H9 (cell line): Measurements from ENCODE around the gene EDA. TPM values are rescaled to one million over a fixed set of nuclear protein-coding genes. Genes with fewer than 3 reads are reported as not detected.

Source experiments
- DNase-seq: peaks from one replicate; pipeline ENCODE4 v3.0.0-alpha.2; 2017
- H2AFZ ChIP-seq: one replicate; pipeline ENCODE4 v1.6.1; 2013; ENCODE audit warnings: mild to moderate bottlenecking, low read length, control low read depth, moderate library complexity
- H2AK5ac ChIP-seq: 2 replicates; pipeline ENCODE4 v1.6.1; 2013; ENCODE audit warnings: low read length, control low read depth, mixed read lengths; ENCODE audit not compliant: insufficient read length
- H2BK120ac ChIP-seq: one replicate; pipeline ENCODE4 v1.6.1; 2013; ENCODE audit warnings: low read depth, mild to moderate bottlenecking, low read length, control low read depth, inconsistent platforms; ENCODE audit not compliant: poor library complexity, severe bottlenecking
- H2BK12ac ChIP-seq: 2 replicates; pipeline ENCODE4 v1.6.1; 2013; ENCODE audit warnings: low read length, control low read depth, mixed read lengths, low read depth; ENCODE audit not compliant: insufficient read length
- H2BK15ac ChIP-seq: 2 replicates; pipeline ENCODE4 v1.6.1; 2013; ENCODE audit warnings: low read depth, low read length, control low read depth
- H2BK20ac ChIP-seq: one replicate; pipeline ENCODE4 v1.6.1; 2013; ENCODE audit warnings: low read depth, mild to moderate bottlenecking, low read length, control low read depth, inconsistent platforms; ENCODE audit not compliant: poor library complexity, severe bottlenecking
- H2BK5ac ChIP-seq: 2 replicates; pipeline ENCODE4 v1.6.1; 2013; ENCODE audit warnings: low read length, control low read depth, mixed read lengths; ENCODE audit not compliant: insufficient read length
- H3K14ac ChIP-seq: 2 replicates; pipeline ENCODE4 v1.6.1; 2013; ENCODE audit warnings: low read length, control low read depth; ENCODE audit not compliant: insufficient read depth
- H3K18ac ChIP-seq: 2 replicates; pipeline ENCODE4 v1.6.1; 2013; ENCODE audit warnings: low read depth, mild to moderate bottlenecking, mixed read lengths, low read length, control low read depth; ENCODE audit not compliant: insufficient read length
- H3K23ac ChIP-seq: 2 replicates; pipeline ENCODE4 v1.6.1; 2013; ENCODE audit warnings: low read length, control low read depth, mixed read lengths, low read depth; ENCODE audit not compliant: insufficient read length
- H3K23me2 ChIP-seq: 2 replicates; pipeline ENCODE4 v1.6.1; 2013; ENCODE audit warnings: low read depth, mild to moderate bottlenecking, mixed read lengths, low read length, control low read depth; ENCODE audit not compliant: insufficient read length, poor library complexity, severe bottlenecking
- H3K27ac ChIP-seq: 2 replicates; pipeline ENCODE4 v1.5.1; 2013; ENCODE audit warnings: low read length, control low read depth, mixed read lengths, low read depth; ENCODE audit not compliant: insufficient read length
- H3K27me3 ChIP-seq: 2 replicates; pipeline ENCODE4 v1.6.1; 2013; ENCODE audit warnings: low read length, control low read depth, inconsistent platforms; ENCODE audit not compliant: insufficient read depth
- H3K4ac ChIP-seq: 2 replicates; pipeline ENCODE4 v1.6.1; 2013; ENCODE audit warnings: low read depth, mild to moderate bottlenecking, control low read depth, inconsistent platforms, low read length, moderate library complexity
- H3K4me1 ChIP-seq: 2 replicates; pipeline ENCODE4 v1.6.1; 2013; ENCODE audit warnings: low read length, control low read depth, inconsistent platforms; ENCODE audit not compliant: insufficient read depth
- H3K4me2 ChIP-seq: 2 replicates; pipeline ENCODE4 v1.6.1; 2013; ENCODE audit warnings: low read length, control low read depth, mixed read lengths; ENCODE audit not compliant: insufficient read length, insufficient read depth
- H3K56ac ChIP-seq: 2 replicates; pipeline ENCODE4 v1.6.1; 2013; ENCODE audit warnings: low read depth, mild to moderate bottlenecking, mixed read lengths, low read length, control low read depth; ENCODE audit not compliant: insufficient read length
- H3K79me1 ChIP-seq: 2 replicates; pipeline ENCODE4 v1.6.1; 2013; ENCODE audit warnings: low read depth, mild to moderate bottlenecking, moderate library complexity, low read length, control low read depth, inconsistent platforms; ENCODE audit not compliant: insufficient read depth, poor library complexity, severe bottlenecking
- H3K79me2 ChIP-seq: 2 replicates; pipeline ENCODE4 v1.6.1; 2013; ENCODE audit warnings: low read length, control low read depth, inconsistent platforms; ENCODE audit not compliant: insufficient read depth
- H3K9ac ChIP-seq: 2 replicates; pipeline ENCODE4 v1.6.1; 2013; ENCODE audit warnings: low read length, control low read depth, mixed read lengths; ENCODE audit not compliant: insufficient read length; ENCODE audit errors: extremely low read depth
- H3K9me3 ChIP-seq: one replicate; pipeline ENCODE4 v1.6.1; 2013; ENCODE audit warnings: low read depth, low read length, inconsistent platforms; ENCODE audit not compliant: control insufficient read depth
- H3T11ph ChIP-seq: one replicate; pipeline ENCODE4 v1.6.1; 2013; ENCODE audit warnings: mild to moderate bottlenecking, low read length, control low read depth, inconsistent platforms
- H4K20me1 ChIP-seq: one replicate; pipeline ENCODE4 v1.6.1; 2013; ENCODE audit not compliant: control insufficient read depth, insufficient read length, insufficient read depth
- H4K5ac ChIP-seq: 2 replicates; pipeline ENCODE4 v1.6.1; 2013; ENCODE audit warnings: low read depth, mild to moderate bottlenecking, mixed read lengths, low read length, control low read depth; ENCODE audit not compliant: insufficient read length
- H4K8ac ChIP-seq: replicated peaks from 2 replicates; pipeline ENCODE4 v1.6.1; 2013; ENCODE audit warnings: low read length, control low read depth, mixed read lengths, low read depth; ENCODE audit not compliant: insufficient read length
- H4K91ac ChIP-seq: 2 replicates; pipeline ENCODE4 v1.6.1; 2013; ENCODE audit warnings: low read depth, mild to moderate bottlenecking, moderate library complexity, mixed read lengths, low read length, control low read depth; ENCODE audit not compliant: insufficient read length
- H3K27ac Mint-ChIP-seq, 3 experiments: 2 replicates in 2 of 3; 3 replicates in 1 of 3; pipeline ENCODE4 v1.8.0; 2020 to 2021; ENCODE audit warnings: mixed read lengths in 3 of 3, mild to moderate bottlenecking in 1 of 3, moderate library complexity in 1 of 3
- H3K27me3 Mint-ChIP-seq: 2 replicates; pipeline ENCODE4 v1.8.0; 2021; ENCODE audit warnings: low read depth, mild to moderate bottlenecking, moderate library complexity, mixed read lengths
- H3K36me3 Mint-ChIP-seq, 3 experiments: 2 replicates in 2 of 3; 3 replicates in 1 of 3; pipeline ENCODE4 v1.8.0; 2020 to 2021; ENCODE audit warnings: low read depth in 3 of 3, mixed read lengths in 3 of 3; ENCODE audit not compliant: insufficient read depth in 1 of 3
- H3K4me1 Mint-ChIP-seq, 2 experiments: 2 replicates each; pipeline ENCODE4 v1.8.0; 2020; ENCODE audit warnings: mixed read lengths in 2 of 2
- H3K4me3 Mint-ChIP-seq, 2 experiments: 2 replicates in 1 of 2; 3 replicates in 1 of 2; pipeline ENCODE4 v1.8.0; 2020 to 2021; ENCODE audit warnings: mild to moderate bottlenecking in 2 of 2, mixed read lengths in 2 of 2, moderate library complexity in 1 of 2
- H3K9me3 Mint-ChIP-seq, 2 experiments: 2 replicates in 1 of 2; 3 replicates in 1 of 2; pipeline ENCODE4 v1.8.0; 2020; ENCODE audit warnings: mild to moderate bottlenecking in 2 of 2, mixed read lengths in 2 of 2, moderate library complexity in 1 of 2
- WGBS: extraction: QIAGEN DNeasy Blood & Tissue Kit; methylation state at CpG from one replicate; pipeline ENCODE4 v1.1.7; 2013; ENCODE audit warnings: missing lambda C conversion rate, low lambda C conversion rate, mixed read lengths; ENCODE audit not compliant: insufficient read length; ENCODE audit errors: extremely low coverage; 5-methylcytosine and 5-hydroxymethylcytosine counted together
- total RNA-seq: library from RNA; stranded (reverse); gene quantifications from 2 replicates; pipeline ENCODE4 v1.2.1, GENCODE V29; 2021
- TF ChIP-seq, protein P1 (sequence below): fragments of 200-600 bp; sonication (generic); conservative IDR thresholded peaks from 3 replicates; pipeline ENCODE4 v1.8.0; 2021; ENCODE audit warnings: antibody characterized with exemption, mild to moderate bottlenecking

EDA gene
- total RNA-seq, 1 experiment from 2014 or later, result 7.7 TPM

DNA sequence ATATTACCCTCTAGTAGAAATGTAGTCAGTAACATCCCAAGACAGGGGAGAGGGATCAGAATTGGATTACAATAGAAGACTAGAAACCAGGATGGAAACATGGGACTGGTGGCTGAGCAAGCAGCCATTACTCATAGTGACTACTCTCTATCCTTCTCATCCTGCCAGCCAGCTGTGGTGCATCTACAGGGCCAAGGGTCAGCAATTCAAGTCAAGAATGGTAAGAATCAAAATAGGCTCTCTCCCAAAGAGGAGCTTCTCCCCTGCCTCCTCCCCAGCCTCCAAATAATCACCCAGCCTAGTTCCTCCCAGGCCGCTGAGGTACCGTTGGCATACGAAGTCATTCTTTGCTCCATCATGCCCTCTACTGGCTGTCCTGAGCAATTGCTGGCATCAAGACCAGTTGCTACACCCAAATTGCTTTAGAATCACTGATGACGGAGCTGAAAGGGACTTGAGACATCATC is 414.4 kb downstream of the EDA start:
- H2AK5ac ChIP-seq, result no peak overlapping the region
- H3K9me3 ChIP-seq, result peaks cover 18% of the 10 kb centered on the region
- H3K14ac ChIP-seq, result no peak overlapping the region
- Mint-ChIP-seq H3K27me3 (peaks cover 1% of the 10 kb centered on the region), H3K4me3 (no peak overlapping the region), H3K9me3 (peaks cover 65 to 69% of the 10 kb centered on the region in 2 experiments), H3K36me3 (peaks cover 0 to 17% (median 3%) of the 10 kb centered on the region in 3 experiments; a peak in 3 of 7 replicates), H3K27ac (no peak overlapping the region), H3K4me1 (peaks cover 10 to 16% of the 10 kb centered on the region in 2 experiments)
- no peak overlapping the region for H2BK5ac ChIP-seq
- H2BK12ac ChIP-seq, result no peak overlapping the region
- H3K4ac ChIP-seq, result no peak overlapping the region
- H3K56ac ChIP-seq, result no peak overlapping the region
- H2BK15ac ChIP-seq, result no peak overlapping the region
- WGBS, result no CpG with 5 or more reads among the region's 4 CpGs
- no peaks in the 10 kb centered on the region for H4K20me1 ChIP-seq
- no peak overlapping the region for H3K23ac ChIP-seq
- no peaks in the 10 kb centered on the region for H3K23me2 ChIP-seq
- H3K18ac ChIP-seq, result no peak overlapping the region
- peak; percentile 56 for DNase-seq
- H3K27ac ChIP-seq, result no peak overlapping the region
- no peak overlapping the region for H2BK20ac ChIP-seq
- H3T11ph ChIP-seq, result no peak overlapping the region
- H3K79me1 ChIP-seq, result no peaks in the 10 kb centered on the region
- no peak overlapping the region for H3K9ac ChIP-seq
- H3K79me2 ChIP-seq, result no peaks in the 10 kb centered on the region
- H2AFZ ChIP-seq, result no peak overlapping the region
- H3K27me3 ChIP-seq, result no peaks in the 10 kb centered on the region
- H4K5ac ChIP-seq, result no peak overlapping the region
- no peaks in the 10 kb centered on the region for H3K4me1 ChIP-seq
- no peak overlapping the region for H4K8ac ChIP-seq
- H2BK120ac ChIP-seq, result no peak overlapping the region
- H3K4me2 ChIP-seq, result no peak overlapping the region
- TF ChIP-seq, protein P1, sequence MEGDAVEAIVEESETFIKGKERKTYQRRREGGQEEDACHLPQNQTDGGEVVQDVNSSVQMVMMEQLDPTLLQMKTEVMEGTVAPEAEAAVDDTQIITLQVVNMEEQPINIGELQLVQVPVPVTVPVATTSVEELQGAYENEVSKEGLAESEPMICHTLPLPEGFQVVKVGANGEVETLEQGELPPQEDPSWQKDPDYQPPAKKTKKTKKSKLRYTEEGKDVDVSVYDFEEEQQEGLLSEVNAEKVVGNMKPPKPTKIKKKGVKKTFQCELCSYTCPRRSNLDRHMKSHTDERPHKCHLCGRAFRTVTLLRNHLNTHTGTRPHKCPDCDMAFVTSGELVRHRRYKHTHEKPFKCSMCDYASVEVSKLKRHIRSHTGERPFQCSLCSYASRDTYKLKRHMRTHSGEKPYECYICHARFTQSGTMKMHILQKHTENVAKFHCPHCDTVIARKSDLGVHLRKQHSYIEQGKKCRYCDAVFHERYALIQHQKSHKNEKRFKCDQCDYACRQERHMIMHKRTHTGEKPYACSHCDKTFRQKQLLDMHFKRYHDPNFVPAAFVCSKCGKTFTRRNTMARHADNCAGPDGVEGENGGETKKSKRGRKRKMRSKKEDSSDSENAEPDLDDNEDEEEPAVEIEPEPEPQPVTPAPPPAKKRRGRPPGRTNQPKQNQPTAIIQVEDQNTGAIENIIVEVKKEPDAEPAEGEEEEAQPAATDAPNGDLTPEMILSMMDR, result peak; percentile 77
- no peak overlapping the region for H4K91ac ChIP-seq
